ENCODE results near the gene RDH8. TPM values are rescaled to one million over a fixed set of nuclear protein-coding genes. Genes with fewer than 3 reads are reported as not detected.

Gene RDH8
- total RNA-seq, result not detected
- not detected for polyA plus RNA-seq
- long read RNA-seq, donor 1, result 0 reads
- long read RNA-seq, donor 2, result 0 reads

GRCh38 chr19:10013316-10013715 is at the start of gene RDH8:
RDH8 (plus strand) TSS chr19:10013483; CDS start chr19:10013498, 15 bp downstream.
- Histone ChIP-seq H3K36me3 (ENCODE audit: control insufficient read depth in 1 of 2, insufficient read depth in 2 of 2, low read length in 1 of 2) (no peaks in the 10 kb centered on the region), H3K27me3 (ENCODE audit: control insufficient read depth in 1 of 2, insufficient read depth in 2 of 2, low read length in 1 of 2) (no peaks in the 10 kb centered on the region), H3K4me3 (ENCODE audit: low read length in 2 of 2) (no peak within 1 kb of the TSS), H3K4me1 (ENCODE audit: control insufficient read depth in 1 of 2, insufficient read depth in 2 of 2, low read length in 2 of 2) (peaks cover 0 to 4% of the 10 kb centered on the region in 2 donors), H3K27ac (ENCODE audit: low read depth in 1 of 2, low read length in 2 of 2) (no peak within 1 kb of the TSS), H3K9me3 (ENCODE audit: control insufficient read depth, low read length) (no peaks in the 10 kb centered on the region)
- intact Hi-C loops (cut with DNase I), result loop anchor here in 1 of 2 donors (5.0 kb wide), 1 partner anchor 76 kb away; the partner anchor contains the start of gene OLFM2
- DNase-seq (no peak), ATAC-seq (ENCODE audit: low FRiP score) (no peak)
- 64 to 67% methylated on average over 10 of the region's 10 CpGs for WGBS, 2 donors

GRCh38 chr19:9966024-9966423 is 47.3 kb upstream of the RDH8 start:
- Histone ChIP-seq H3K4me3 (ENCODE audit: low read length in 2 of 2) (no peak overlapping the region), H3K4me1 (ENCODE audit: control insufficient read depth in 1 of 2, insufficient read depth in 2 of 2, low read length in 2 of 2) (no peaks in the 10 kb centered on the region), H3K9me3 (ENCODE audit: control insufficient read depth, low read length) (no peaks in the 10 kb centered on the region), H3K27ac (ENCODE audit: low read depth in 1 of 2, low read length in 2 of 2) (no peak overlapping the region), H3K27me3 (ENCODE audit: control insufficient read depth in 1 of 2, insufficient read depth in 2 of 2, low read length in 1 of 2) (no peaks in the 10 kb centered on the region), H3K36me3 (ENCODE audit: control insufficient read depth in 1 of 2, insufficient read depth in 2 of 2, low read length in 1 of 2) (no peaks in the 10 kb centered on the region)
- ATAC-seq (ENCODE audit: low FRiP score), result no peak
- intact Hi-C loops (cut with DNase I), result no loop called here
- DNase-seq, result no peak
- WGBS, 2 donors, result 65 to 69% methylated on average over 14 of the region's 14 CpGs

GRCh38 chr19:9966448-9966847 is 46.8 kb upstream of the RDH8 start:
- intact Hi-C loops (cut with DNase I), result no loop called here
- no peak overlapping the region for H3K4me3 ChIP-seq (ENCODE audit: low read length in 2 of 2)
- ATAC-seq (ENCODE audit: low FRiP score) (no peak), DNase-seq (no peak)
- H3K27ac ChIP-seq (ENCODE audit: low read depth in 1 of 2, low read length in 2 of 2), result no peak overlapping the region
- no peaks in the 10 kb centered on the region for H3K4me1 ChIP-seq (ENCODE audit: control insufficient read depth in 1 of 2, insufficient read depth in 2 of 2, low read length in 2 of 2)
- H3K27me3 ChIP-seq (ENCODE audit: control insufficient read depth in 1 of 2, insufficient read depth in 2 of 2, low read length in 1 of 2), result no peaks in the 10 kb centered on the region
- H3K36me3 ChIP-seq (ENCODE audit: control insufficient read depth in 1 of 2, insufficient read depth in 2 of 2, low read length in 1 of 2), result no peaks in the 10 kb centered on the region
- H3K9me3 ChIP-seq (ENCODE audit: control insufficient read depth, low read length), result no peaks in the 10 kb centered on the region
- 51 to 60% methylated on average over 29 of the region's 29 CpGs for WGBS, 2 donors

- DNase-seq (no peak), ATAC-seq (ENCODE audit: low FRiP score) (no peak)
- no peaks in the 10 kb centered on the region for H3K27me3 ChIP-seq (ENCODE audit: control insufficient read depth in 1 of 2, insufficient read depth in 2 of 2, low read length in 1 of 2)
- H3K4me3 ChIP-seq (ENCODE audit: low read length in 2 of 2), result no peak overlapping the region
- no peaks in the 10 kb centered on the region for H3K36me3 ChIP-seq (ENCODE audit: control insufficient read depth in 1 of 2, insufficient read depth in 2 of 2, low read length in 1 of 2)
- H3K9me3 ChIP-seq (ENCODE audit: control insufficient read depth, low read length), result no peaks in the 10 kb centered on the region
- H3K4me1 ChIP-seq (ENCODE audit: control insufficient read depth in 1 of 2, insufficient read depth in 2 of 2, low read length in 2 of 2), result no peaks in the 10 kb centered on the region
- intact Hi-C loops (cut with DNase I), result no loop called here
- no peak overlapping the region for H3K27ac ChIP-seq (ENCODE audit: low read depth in 1 of 2, low read length in 2 of 2)
- WGBS, 2 donors, result 70 to 73% methylated on average over 4 of the region's 4 CpGs
Measured at GRCh38 chr19:9967326-9967725, 46.0 kb upstream of the RDH8 start.

- WGBS, 2 donors, result 86 to 88% methylated on average over 8 of the region's 8 CpGs
- intact Hi-C loops (cut with DNase I), result no loop called here
- Histone ChIP-seq H3K27ac (ENCODE audit: low read depth in 1 of 2, low read length in 2 of 2) (no peak overlapping the region), H3K27me3 (ENCODE audit: control insufficient read depth in 1 of 2, insufficient read depth in 2 of 2, low read length in 1 of 2) (no peaks in the 10 kb centered on the region), H3K4me1 (ENCODE audit: control insufficient read depth in 1 of 2, insufficient read depth in 2 of 2, low read length in 2 of 2) (no peaks in the 10 kb centered on the region), H3K36me3 (ENCODE audit: control insufficient read depth in 1 of 2, insufficient read depth in 2 of 2, low read length in 1 of 2) (no peaks in the 10 kb centered on the region), H3K4me3 (ENCODE audit: low read length in 2 of 2) (no peak overlapping the region), H3K9me3 (ENCODE audit: control insufficient read depth, low read length) (no peaks in the 10 kb centered on the region)
- ATAC-seq (ENCODE audit: low FRiP score), result peak; percentile 30
- DNase-seq, result no peak
Measured at GRCh38 chr19:9968820-9969687, 44.2 kb upstream of the RDH8 start.

- WGBS, 2 donors, result 91 to 94% methylated on average over 1 to 2 of the region's 2 CpGs
- Histone ChIP-seq H3K27ac (ENCODE audit: low read depth in 1 of 2, low read length in 2 of 2) (no peak overlapping the region), H3K4me3 (ENCODE audit: low read length in 2 of 2) (no peak overlapping the region), H3K27me3 (ENCODE audit: control insufficient read depth in 1 of 2, insufficient read depth in 2 of 2, low read length in 1 of 2) (no peaks in the 10 kb centered on the region), H3K36me3 (ENCODE audit: control insufficient read depth in 1 of 2, insufficient read depth in 2 of 2, low read length in 1 of 2) (no peaks in the 10 kb centered on the region), H3K4me1 (ENCODE audit: control insufficient read depth in 1 of 2, insufficient read depth in 2 of 2, low read length in 2 of 2) (no peaks in the 10 kb centered on the region), H3K9me3 (ENCODE audit: control insufficient read depth, low read length) (no peaks in the 10 kb centered on the region)
- intact Hi-C loops (cut with DNase I), result no loop called here
- DNase-seq, result no peak
- no peak for ATAC-seq (ENCODE audit: low FRiP score)
Measured at GRCh38 chr19:9969688-9969975, 43.7 kb upstream of the RDH8 start.

GRCh38 chr19:9970481-9970880 is 42.8 kb upstream of the RDH8 start:
- no peaks in the 10 kb centered on the region for H3K36me3 ChIP-seq (ENCODE audit: control insufficient read depth in 1 of 2, insufficient read depth in 2 of 2, low read length in 1 of 2)
- H3K27me3 ChIP-seq (ENCODE audit: control insufficient read depth in 1 of 2, insufficient read depth in 2 of 2, low read length in 1 of 2), result no peaks in the 10 kb centered on the region
- ATAC-seq (ENCODE audit: low FRiP score) (no peak), DNase-seq (no peak)
- H3K4me3 ChIP-seq (ENCODE audit: low read length in 2 of 2), result no peak overlapping the region
- no peak overlapping the region for H3K27ac ChIP-seq (ENCODE audit: low read depth in 1 of 2, low read length in 2 of 2)
- WGBS, 2 donors, result 82 to 89% methylated on average over 8 of the region's 8 CpGs
- no peaks in the 10 kb centered on the region for H3K9me3 ChIP-seq (ENCODE audit: control insufficient read depth, low read length)
- no peaks in the 10 kb centered on the region for H3K4me1 ChIP-seq (ENCODE audit: control insufficient read depth in 1 of 2, insufficient read depth in 2 of 2, low read length in 2 of 2)
- intact Hi-C loops (cut with DNase I), result no loop called here

GRCh38 chr19:9971166-9971897 is 42.0 kb upstream of the RDH8 start:
- DNase-seq, result no peak
- 77 to 81% methylated on average over 15 of the region's 15 CpGs for WGBS, 2 donors

GRCh38 chr19:9972103-9972502 is 41.2 kb upstream of the RDH8 start:
- DNase-seq, result no peak
- no peaks in the 10 kb centered on the region for H3K36me3 ChIP-seq (ENCODE audit: control insufficient read depth in 1 of 2, insufficient read depth in 2 of 2, low read length in 1 of 2)
- 88 to 92% methylated on average over 6 of the region's 6 CpGs for WGBS, 2 donors

More at GRCh38 chr19:9971166-9971897, 42.0 kb upstream of the RDH8 start:
- no peak overlapping the region for H3K4me3 ChIP-seq (ENCODE audit: low read length in 2 of 2)
- intact Hi-C loops (cut with DNase I), result no loop called here
- H3K27me3 ChIP-seq (ENCODE audit: control insufficient read depth in 1 of 2, insufficient read depth in 2 of 2, low read length in 1 of 2), result no peaks in the 10 kb centered on the region
- H3K27ac ChIP-seq (ENCODE audit: low read depth in 1 of 2, low read length in 2 of 2), result no peak overlapping the region
- ATAC-seq (ENCODE audit: low FRiP score), result no peak
- no peaks in the 10 kb centered on the region for H3K4me1 ChIP-seq (ENCODE audit: control insufficient read depth in 1 of 2, insufficient read depth in 2 of 2, low read length in 2 of 2)
- H3K36me3 ChIP-seq (ENCODE audit: control insufficient read depth in 1 of 2, insufficient read depth in 2 of 2, low read length in 1 of 2), result no peaks in the 10 kb centered on the region
- H3K9me3 ChIP-seq (ENCODE audit: control insufficient read depth, low read length), result no peaks in the 10 kb centered on the region

More at GRCh38 chr19:9972103-9972502, 41.2 kb upstream of the RDH8 start:
- H3K27ac ChIP-seq (ENCODE audit: low read depth in 1 of 2, low read length in 2 of 2), result no peak overlapping the region
- H3K4me1 ChIP-seq (ENCODE audit: control insufficient read depth in 1 of 2, insufficient read depth in 2 of 2, low read length in 2 of 2), result no peaks in the 10 kb centered on the region
- no peak for ATAC-seq (ENCODE audit: low FRiP score)
- no peaks in the 10 kb centered on the region for H3K27me3 ChIP-seq (ENCODE audit: control insufficient read depth in 1 of 2, insufficient read depth in 2 of 2, low read length in 1 of 2)
- H3K9me3 ChIP-seq (ENCODE audit: control insufficient read depth, low read length), result no peaks in the 10 kb centered on the region
- H3K4me3 ChIP-seq (ENCODE audit: low read length in 2 of 2), result no peak overlapping the region
- intact Hi-C loops (cut with DNase I), result no loop called here

Data from aorta (tissue), 5 donors.